GM21528 (cell line): ENCODE measurements around the gene RALB.

Source experiments
- ATAC-seq: cut with Tn5 transposase; IDR thresholded peaks from one replicate; pipeline ENCODE4 v1.9.1; 2021; ENCODE audit warnings: mild to moderate bottlenecking, moderate library complexity; ENCODE audit not compliant: unreplicated experiment, low FRiP score

RALB gene

DNA sequence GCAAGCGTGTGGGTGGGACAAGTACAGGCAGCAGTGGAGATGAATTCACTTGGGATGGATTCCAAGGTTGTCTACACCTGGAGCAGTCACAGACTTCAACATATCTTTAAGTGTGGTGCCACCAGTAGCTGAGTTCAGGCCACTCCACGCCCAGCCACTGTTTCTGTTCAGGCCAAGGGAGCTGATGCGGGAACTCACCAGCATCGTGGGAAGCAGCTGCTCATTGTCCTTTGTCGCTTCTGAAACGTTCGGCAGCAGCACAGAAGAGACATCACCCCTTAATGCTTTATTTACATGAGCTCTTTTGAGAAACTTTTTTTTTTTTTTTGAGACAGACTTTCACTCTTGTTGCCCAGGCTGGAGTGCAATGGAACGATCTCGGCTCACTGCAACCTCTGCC, 73.4 kb downstream of the RALB start:
- no peak for ATAC-seq

DNA sequence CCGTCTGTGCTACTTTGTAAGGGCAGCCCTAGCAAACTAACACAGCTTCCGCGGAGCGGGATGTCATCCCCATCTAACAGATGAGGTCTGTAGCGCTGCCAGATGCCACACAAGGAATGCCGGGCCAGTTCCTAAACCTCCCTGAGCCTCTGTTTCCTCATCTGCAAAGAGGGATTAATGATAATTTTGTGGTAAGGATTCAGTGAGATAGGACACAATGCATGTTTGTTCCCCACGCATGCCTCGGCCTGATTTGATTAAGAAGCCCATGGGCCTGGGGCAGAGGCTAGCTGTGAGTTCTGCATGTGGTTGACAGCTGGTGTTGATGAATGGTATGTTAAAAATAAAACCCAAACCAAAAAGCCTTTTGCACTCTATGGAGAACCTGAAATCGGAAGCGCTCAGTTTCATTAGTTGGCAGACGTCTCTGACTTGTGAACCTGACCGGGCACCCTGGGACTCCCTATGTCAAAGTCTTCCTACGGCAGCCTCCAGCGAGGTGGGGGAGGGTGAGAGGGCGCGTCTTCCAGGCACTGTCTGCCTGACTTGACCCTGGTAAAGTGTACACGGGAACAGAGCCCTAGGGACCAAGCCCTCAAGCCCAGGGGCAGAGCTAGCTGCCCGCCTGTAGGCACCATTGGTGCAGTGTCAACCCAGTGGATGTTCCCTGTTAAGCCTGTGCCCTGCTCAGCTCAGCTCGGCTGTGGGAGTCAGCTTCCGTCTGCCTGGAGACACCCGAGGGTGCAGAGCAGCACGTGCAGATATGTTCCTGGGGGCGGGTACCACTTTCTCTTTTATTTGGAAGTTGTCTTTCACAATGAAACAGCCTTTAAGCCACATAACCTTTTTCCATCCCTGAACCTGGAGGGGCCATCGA, 78.5 kb downstream of the RALB start:
- no peak for ATAC-seq

DNA sequence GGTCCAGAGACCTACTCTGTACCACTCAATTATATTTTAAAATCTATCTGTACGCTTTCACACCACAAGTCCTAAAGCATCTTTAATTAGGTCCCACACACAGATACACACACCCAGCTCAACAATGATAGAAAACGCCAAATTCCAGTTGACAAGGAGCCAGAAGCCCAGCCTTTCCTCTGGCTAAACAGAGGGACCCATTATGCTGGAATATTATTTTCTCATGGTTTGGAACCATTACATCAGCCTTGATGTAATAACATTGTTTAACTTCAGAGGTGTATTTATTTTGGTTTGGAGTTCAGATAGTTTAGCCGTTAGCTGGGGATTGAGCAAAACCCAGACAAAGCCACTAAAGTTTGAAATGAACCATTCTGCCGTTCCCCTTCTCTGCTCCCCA, 79.3 kb downstream of the RALB start:
- no peak for ATAC-seq

DNA sequence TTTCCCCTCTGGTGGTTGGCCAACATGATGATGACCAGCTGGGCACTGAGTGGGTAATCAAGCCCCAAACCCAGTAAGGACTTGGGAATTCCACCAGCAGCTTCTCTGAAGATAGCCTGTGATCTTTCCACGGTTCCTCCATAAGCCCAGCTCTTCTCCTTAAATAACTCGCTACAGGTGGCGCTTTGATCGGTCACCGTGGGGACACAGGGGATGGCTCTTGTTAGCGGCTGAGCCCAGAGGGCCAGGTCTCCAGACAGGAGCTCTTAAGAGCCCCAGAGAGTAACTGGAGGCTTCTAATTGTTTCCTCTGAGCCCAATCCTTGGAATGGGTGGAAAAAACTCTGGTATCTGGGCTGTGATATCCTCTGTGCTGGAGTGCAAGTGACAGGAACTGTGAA, 79.7 kb downstream of the RALB start:
- no peak for ATAC-seq

DNA sequence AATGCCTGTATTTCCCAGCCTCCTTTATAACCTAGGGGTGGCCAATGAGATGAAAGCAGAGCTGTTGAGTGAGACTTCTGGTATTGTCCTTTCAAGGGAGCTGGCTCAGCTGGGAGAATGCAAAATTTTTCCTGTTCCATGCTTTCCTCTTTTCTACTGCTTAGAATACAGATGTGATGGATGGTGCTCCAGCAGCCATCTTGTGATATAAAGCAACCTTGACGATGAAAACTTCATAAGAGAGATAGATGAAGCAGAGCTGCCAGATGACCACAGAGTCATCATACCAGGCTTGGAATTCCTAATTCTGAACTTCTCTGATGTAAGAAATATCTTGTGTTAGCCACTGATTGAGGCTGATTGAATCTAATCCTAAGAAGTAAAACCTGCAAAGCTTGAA, 81.4 kb downstream of the RALB start:
- no peak for ATAC-seq

DNA sequence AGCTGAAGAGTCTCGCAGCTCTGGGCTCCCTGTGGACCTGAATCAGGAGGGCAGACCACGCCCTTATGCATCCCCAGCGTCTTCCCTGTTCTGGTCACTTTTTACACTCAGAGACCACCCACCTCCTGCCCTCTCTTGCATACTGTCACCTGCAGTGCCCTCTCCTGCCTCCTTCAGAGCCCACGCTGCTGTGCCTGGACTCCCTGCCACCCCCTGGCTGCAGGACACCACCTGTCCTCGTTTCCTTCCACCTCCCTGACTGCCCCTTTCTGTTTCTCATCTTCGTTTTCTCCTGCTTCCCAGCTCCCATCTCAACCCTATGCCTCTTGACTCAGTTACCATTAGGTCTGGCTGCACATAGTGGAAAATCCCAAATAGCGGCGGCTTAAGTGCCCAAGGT, 84.1 kb downstream of the RALB start:
- no peak for ATAC-seq

DNA sequence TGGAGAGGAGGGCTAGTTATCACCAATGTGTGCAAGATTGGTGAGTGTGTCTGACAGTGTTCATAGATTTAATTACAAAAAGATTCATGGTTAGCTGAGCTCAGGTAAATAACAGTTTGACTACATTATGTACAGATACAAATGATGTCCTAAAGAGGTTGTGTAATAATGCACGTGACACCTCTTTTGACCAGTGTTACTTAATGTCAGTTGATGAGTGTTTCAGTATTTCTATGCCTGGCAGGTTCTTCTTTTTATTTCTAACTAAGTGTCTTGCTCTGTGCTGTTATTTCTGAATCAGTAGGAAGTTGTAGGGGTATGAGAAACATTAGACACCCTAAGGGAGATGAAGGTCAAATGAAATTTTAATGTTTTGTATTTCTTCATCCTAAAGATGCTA, 85.4 kb downstream of the RALB start:
- ATAC-seq = no peak

DNA sequence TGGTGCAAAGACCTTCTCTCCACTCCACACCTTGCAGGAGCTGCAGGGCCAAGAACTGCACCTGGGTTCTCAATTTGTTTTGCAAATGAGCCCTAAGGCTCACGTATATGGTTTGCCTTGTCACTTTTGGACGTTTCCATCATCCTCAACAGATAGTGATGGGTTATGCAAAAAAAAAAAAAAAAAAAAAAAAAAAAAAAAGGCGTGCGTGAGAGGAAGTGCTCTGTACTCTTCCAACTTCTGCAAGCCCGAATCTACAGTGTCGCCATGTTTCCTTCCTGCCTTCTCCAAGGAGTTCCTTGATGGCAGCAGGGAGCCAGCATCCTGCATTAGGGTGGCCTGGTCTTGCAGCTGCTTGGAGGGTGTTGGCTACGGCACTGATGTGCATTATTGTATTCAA, 89.3 kb downstream of the RALB start:
- ATAC-seq = no peak

DNA sequence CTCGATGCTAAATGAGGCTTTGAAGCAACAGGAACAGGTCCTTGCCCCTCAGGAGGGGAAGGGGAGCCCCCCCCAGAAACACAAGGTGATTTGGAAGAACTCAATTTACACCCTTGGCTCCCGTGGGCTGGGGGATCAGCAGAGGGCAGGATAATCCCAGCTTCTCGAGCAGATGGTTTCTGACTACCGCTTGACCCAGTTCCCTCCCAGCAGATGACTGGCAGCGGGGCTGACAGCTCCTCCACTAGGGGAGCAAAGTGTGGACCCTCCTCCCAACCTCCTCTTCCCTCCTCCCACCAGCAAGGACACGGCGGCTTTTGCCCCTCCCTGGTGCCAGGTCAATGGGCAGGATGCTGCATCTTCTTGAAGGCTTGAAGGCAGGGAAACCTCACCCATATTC, 89.8 kb downstream of the RALB start:
- no peak for ATAC-seq

DNA sequence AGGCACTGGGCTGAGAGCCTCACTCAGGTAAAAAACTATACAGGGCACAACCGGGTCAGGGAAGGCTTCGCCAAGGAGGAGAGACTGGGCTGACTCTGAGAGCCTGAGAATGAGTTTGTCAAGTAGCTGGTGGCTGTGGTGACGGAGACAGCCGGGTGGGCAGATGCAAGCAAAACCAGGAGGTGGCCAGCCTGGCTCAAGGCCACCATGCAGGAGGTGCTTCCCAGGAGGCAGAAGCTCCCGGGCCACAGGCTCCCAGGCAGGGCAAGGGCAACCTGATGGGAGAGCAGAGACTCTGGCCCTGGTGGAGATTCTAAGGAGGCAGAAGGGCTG, 90.4 kb downstream of the RALB start:
- no peak for ATAC-seq

DNA sequence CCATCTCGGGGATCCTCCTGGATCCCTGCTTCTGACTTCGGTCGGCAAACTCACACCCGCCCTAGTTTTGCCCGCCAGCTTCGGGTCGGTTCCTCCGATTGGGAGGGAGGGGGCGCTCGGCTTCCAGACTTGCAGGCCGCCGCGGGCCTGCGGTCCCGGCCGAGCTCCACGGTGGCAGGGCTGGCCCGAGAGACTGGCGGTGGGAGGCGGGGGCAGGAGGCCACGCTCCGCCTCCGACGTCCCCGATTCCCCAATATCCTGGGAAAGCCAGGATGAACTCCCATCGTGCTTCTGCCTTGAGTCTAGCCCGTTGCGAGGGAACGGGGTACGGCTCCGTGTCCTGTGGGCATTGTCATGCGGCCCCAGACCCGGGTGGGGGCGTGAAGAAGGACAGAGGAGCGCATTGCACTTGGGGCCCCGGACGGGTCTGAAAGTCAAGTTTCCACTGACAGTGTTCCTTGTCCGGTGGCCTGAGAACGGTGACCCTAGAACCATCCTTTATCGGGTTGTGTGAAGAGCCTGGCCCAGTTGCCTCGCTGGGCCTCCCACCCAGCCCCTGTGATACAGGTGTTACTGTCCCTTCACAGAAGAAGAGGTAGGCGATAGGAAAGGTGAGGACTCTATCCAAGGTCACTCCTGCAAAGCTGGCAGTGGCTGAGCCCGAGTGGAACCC, 90.9 kb downstream of the RALB start:
- no peak for ATAC-seq
